GM23338 (cell line): ENCODE results near the gene MEGF6. TPM values are rescaled to one million over a fixed set of nuclear protein-coding genes. Genes with fewer than 3 reads are reported as not detected.

Source experiments
- EZH2 ChIP-seq: fragments of 200-600 bp; sonication (generic); IDR thresholded peaks from one replicate; pipeline ENCODE4 v1.8.0; 2017; ENCODE audit warnings: antibody characterized with exemption, mild to moderate bottlenecking, low read depth; ENCODE audit not compliant: unreplicated experiment
- REST ChIP-seq: IDR thresholded peaks from one replicate; pipeline ENCODE4 v1.6.1; 2018; ENCODE audit warnings: antibody characterized with exemption; ENCODE audit not compliant: unreplicated experiment
- ZNF114 ChIP-seq: fragments of 250-450 bp; sonication (Bioruptor Pico); IDR thresholded peaks from 2 replicates; pipeline ENCODE4 v1.5.0; 2020; ENCODE audit warnings: mild to moderate bottlenecking, moderate library complexity
- polyA plus RNA-seq: library from polyadenylated mRNA; unstranded; fragments of >200 nt; fragmentation: Nextera tagmentation; extraction: Ambion mirVana; gene quantifications from 2 replicates; pipeline ENCODE4 v1.2.1, GENCODE V29; 2016
- total RNA-seq: library from RNA; depleted of rRNA; stranded (reverse); fragments of >200 nt; shearing (Covaris generic); gene quantifications from 2 replicates; pipeline ENCODE4 v1.2.3, GENCODE V29; 2014
- TF ChIP-seq, protein P1 (sequence below): fragments of 250-450 bp; sonication (Bioruptor Pico); IDR thresholded peaks from 2 replicates; pipeline ENCODE4 v1.5.0; 2020; ENCODE audit warnings: mild to moderate bottlenecking, moderate library complexity

Gene MEGF6
- total and polyA plus RNA-seq, 2 experiments from 2014 or later = 4.0 to 21.4 TPM

DNA sequence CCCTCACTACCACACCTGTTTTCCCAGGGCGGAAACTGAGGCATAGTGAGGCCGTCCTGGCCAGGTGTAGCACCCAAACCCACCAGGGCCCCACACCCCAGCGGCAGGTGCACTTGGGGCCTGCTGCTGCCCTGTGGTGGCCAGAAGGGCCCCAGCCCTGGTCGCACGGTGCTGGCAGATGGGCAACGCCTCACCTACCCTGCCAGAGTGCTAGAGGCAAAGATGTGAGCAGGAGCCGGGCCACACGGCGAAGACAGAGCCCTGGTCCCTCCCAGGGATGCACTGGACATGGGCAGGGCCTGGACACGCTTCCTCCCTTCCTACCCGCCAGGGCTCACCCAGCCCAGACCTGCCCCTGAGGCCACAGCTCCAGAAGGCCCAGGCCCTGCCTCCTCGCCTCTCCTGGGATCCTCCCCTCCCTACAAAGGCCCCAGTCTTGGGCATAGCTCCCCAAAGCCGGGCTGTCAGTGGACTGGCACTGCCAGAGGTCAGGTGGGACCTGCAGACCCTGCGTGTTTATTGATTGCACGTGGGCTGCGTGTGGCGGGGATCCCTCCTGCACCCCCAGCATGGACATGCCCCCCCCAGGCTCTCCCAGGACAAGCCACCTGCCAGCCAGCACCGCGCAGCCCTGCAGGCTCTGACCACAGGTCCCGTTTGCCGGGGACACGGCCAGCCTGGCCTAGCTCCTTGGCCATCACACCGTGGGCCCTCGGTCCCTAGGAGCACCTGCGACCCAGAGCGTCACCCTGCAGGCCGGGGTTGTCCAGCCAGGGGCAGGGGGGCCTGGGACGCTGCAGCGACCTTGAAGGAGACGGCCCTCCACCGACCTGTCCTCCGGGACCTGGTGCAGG, 44.1 kb downstream of the MEGF6 start (continued):
- TF ChIP-seq, protein P1, sequence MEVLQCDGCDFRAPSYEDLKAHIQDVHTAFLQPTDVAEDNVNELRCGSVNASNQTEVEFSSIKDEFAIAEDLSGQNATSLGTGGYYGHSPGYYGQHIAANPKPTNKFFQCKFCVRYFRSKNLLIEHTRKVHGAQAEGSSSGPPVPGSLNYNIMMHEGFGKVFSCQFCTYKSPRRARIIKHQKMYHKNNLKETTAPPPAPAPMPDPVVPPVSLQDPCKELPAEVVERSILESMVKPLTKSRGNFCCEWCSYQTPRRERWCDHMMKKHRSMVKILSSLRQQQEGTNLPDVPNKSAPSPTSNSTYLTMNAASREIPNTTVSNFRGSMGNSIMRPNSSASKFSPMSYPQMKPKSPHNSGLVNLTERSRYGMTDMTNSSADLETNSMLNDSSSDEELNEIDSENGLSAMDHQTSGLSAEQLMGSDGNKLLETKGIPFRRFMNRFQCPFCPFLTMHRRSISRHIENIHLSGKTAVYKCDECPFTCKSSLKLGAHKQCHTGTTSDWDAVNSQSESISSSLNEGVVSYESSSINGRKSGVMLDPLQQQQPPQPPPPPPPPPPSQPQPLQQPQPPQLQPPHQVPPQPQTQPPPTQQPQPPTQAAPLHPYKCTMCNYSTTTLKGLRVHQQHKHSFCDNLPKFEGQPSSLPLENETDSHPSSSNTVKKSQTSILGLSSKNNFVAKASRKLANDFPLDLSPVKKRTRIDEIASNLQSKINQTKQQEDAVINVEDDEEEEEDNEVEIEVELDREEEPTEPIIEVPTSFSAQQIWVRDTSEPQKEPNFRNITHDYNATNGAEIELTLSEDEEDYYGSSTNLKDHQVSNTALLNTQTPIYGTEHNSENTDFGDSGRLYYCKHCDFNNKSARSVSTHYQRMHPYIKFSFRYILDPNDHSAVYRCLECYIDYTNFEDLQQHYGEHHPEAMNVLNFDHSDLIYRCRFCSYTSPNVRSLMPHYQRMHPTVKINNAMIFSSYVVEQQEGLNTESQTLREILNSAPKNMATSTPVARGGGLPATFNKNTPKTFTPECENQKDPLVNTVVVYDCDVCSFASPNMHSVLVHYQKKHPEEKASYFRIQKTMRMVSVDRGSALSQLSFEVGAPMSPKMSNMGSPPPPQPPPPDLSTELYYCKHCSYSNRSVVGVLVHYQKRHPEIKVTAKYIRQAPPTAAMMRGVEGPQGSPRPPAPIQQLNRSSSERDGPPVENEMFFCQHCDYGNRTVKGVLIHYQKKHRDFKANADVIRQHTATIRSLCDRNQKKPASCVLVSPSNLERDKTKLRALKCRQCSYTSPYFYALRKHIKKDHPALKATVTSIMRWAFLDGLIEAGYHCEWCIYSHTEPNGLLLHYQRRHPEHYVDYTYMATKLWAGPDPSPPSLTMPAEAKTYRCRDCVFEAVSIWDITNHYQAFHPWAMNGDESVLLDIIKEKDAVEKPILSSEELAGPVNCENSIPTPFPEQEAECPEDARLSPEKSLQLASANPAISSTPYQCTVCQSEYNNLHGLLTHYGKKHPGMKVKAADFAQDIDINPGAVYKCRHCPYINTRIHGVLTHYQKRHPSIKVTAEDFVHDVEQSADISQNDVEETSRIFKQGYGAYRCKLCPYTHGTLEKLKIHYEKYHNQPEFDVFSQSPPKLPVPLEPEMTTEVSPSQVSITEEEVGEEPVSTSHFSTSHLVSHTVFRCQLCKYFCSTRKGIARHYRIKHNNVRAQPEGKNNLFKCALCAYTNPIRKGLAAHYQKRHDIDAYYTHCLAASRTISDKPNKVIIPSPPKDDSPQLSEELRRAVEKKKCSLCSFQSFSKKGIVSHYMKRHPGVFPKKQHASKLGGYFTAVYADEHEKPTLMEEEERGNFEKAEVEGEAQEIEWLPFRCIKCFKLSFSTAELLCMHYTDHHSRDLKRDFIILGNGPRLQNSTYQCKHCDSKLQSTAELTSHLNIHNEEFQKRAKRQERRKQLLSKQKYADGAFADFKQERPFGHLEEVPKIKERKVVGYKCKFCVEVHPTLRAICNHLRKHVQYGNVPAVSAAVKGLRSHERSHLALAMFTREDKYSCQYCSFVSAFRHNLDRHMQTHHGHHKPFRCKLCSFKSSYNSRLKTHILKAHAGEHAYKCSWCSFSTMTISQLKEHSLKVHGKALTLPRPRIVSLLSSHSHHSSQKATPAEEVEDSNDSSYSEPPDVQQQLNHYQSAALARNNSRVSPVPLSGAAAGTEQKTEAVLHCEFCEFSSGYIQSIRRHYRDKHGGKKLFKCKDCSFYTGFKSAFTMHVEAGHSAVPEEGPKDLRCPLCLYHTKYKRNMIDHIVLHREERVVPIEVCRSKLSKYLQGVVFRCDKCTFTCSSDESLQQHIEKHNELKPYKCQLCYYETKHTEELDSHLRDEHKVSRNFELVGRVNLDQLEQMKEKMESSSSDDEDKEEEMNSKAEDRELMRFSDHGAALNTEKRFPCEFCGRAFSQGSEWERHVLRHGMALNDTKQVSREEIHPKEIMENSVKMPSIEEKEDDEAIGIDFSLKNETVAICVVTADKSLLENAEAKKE = no peak
- TF ChIP-seq ZNF114 (CRISPR knock-in tag) (no peak), EZH2 (no peak), REST (no peak)
